Epithelial cell of proximal tubule (primary cell): ENCODE results near the gene LGALS4. TPM values are rescaled to one million over a fixed set of nuclear protein-coding genes. Genes with fewer than 3 reads are reported as not detected.
"Not testable (repeated sequence)": the region's sequence is repeated elsewhere in the genome, so short reads cannot be mapped to it uniquely, and the experiment has no call there.

Experiments
- DNase-seq: peaks from one replicate; pipeline ENCODE4 v3.0.0-alpha.2; 2011; ENCODE audit warnings: low read depth
- H3K4me3 ChIP-seq: 2 replicates; pipeline ENCODE4 v1.5.1; 2011; ENCODE audit warnings: low read depth, mild to moderate bottlenecking, low read length
- CTCF ChIP-seq: conservative IDR thresholded peaks from 2 replicates; pipeline ENCODE4 v1.5.1; 2012; ENCODE audit warnings: low read depth, mild to moderate bottlenecking, low read length
- total RNA-seq: library from RNA; depleted of rRNA; stranded (reverse); fragments of >200 nt; gene quantifications from 2 replicates; pipeline ENCODE4 v1.2.3, GENCODE V29; 2015

The LGALS4 gene
- total RNA-seq, 1 donor from 2014 or later = not detected

DNA sequence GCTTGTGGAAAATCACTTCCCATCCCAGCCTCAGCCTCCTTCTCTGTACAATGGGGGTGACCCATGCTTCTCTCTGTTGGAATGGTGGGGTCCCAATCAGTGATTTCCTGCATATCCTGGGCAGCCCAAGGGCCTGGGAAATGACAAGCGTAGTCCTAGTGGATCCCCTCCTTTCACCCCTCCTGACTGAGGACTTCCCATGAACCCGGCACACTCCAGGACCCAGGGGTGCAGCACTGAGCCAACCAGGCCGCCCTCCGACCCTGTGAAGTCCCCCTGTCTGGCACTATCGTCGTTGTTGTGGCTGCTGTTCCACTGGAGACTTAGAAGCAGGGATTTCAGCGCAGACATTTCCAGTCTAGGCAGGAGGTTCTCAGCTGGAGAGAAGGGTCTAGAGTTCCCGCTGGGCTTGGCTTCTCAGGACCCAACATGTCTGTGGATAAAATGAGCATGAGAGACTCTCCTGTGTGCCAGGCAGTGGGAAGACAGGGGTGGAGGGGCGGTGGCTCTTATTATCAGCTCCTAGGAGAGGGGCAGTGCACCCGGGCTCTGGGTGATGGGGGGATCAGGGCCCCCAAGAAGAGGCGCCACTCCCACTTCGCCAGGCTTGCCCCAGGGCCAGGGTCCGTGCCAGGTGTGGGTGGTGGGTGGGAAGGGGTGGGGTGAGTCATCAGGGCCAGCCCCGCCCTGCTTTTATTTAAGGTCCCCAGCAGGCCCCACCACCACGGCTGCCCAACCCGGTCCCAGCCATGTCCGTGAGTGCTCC, 24.1 kb downstream of the LGALS4 start, which contains the start of gene LGALS7B:
Gene LGALS7B, plus strand, starts transcription at position 723 of the 766 bp plus-strand sequence. Its CDS starts 27 bp downstream, at position 750.
- no peak for DNase-seq
- TF ChIP-seq CTCF = no peak
- H3K4me3 ChIP-seq = no peak within 1 kb of the TSS

DNA sequence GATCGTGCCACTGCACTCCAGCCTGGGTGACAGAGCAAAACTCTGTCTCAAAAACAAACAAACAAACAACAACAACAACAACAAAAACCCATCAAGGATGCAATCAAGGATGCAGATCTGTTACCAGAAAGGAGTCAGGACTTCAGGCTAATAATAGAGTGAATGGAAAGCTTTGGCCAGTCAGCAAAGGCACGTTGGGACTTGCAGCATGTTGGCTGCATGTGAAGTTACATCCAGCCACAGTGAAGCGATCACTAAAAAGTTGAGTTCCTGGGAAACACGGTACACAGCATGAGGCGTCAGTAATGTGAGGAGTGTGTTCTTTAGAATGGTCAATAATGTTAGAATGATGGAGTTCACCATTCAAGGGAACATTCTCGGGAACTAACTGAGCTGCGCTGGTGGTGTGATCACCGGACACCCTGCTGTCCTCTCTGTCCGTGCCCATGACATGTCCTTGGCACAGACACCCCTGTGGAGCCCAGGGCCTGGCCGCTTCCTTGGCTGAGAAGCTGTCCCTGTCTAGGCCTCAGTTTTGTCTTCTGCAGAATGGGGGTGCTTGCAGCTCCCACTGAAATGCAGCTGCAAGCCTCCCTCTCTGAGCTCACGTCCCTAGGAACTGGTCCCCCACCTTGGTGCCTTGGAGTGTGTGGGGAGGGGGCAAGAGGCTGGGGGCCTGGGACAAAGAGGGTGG, 26.0 kb downstream of the LGALS4 start:
- DNase-seq = no peak

DNA sequence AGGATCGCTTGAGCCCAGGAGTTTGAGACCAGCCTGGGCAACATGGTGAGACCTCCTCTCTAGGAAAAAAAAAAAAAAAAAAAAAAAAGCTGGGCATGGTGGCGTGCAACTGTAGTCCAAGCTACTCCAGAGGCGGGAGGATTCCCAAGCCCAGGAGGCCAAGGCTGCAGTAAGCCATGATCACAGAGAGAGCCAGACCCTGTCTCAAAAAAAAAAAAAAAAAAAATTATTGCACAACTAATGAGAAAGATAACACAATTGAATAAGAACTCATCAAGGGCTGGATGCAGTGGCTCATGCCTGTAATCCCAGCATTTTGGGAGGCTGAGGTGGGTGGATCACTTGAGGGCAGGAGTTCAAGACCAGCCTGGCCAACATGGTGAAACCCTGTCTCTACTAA, 26.7 kb downstream of the LGALS4 start:
- not testable (repeated sequence) for DNase-seq, H3K4me3 ChIP-seq

More for the DNA sequence above, 26.0 kb downstream of the LGALS4 start:
- no peak overlapping the region for H3K4me3 ChIP-seq
- TF ChIP-seq CTCF = no peak

GRCh38 chr19:38785187-38785699, 27.5 kb downstream of the LGALS4 start:
- TF ChIP-seq CTCF = no peak
- H3K4me3 ChIP-seq = no peak overlapping the region
- no peak for DNase-seq

- H3K4me3 ChIP-seq = no peak overlapping the region
- no peak for DNase-seq
- no peak for TF ChIP-seq CTCF
Observed at GRCh38 chr19:38784224-38784623, 28.5 kb downstream of the LGALS4 start.

DNA sequence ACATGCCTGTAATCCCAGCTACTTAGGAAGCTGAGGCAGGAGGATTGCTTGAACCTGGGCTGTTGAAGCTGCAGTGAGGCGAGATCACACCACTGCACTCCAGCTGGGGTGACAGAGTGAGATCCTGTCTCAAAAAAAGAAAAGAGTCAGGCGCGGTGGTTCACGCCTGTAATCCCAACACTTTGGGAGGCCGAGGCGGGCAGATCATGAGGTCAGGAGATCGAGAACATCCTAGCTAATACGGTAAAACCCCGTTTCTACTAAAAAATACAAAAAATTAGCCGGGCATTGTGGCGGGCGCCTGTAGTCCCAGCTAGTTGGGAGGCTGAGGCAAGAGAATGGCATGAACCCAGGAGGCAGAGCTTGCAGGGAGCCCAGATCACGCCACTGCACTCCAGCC, 30.5 kb downstream of the LGALS4 start:
- not testable (repeated sequence) for DNase-seq, H3K4me3 ChIP-seq

DNA sequence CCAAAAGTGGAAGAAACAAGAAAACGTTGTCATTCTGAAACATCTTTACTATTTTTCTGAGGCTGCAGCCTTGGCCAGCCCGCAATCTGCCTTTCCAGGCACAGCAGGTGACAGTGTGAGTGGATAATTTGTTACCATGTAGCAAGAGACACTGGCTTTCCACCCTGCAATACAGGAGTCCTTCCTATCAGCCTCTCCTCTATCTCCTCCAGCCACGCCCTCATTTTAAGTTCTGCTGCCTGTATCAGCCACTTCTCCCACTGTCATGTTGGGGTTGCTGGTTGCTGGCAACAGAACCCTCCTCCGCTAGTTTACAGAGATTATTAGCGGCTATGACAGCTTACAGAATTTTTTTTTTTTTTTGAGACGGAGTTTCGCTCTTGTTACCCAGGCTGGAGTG, 31.7 kb downstream of the LGALS4 start:
- TF ChIP-seq CTCF = no peak
- H3K4me3 ChIP-seq = no peak overlapping the region
- DNase-seq = no peak
